ENCODE results near the gene MED25. TPM values are rescaled to one million over a fixed set of nuclear protein-coding genes. Genes with fewer than 3 reads are reported as not detected.
"Not testable (repeated sequence)": the region's sequence is repeated elsewhere in the genome, so short reads cannot be mapped to it uniquely, and the experiment has no call there.

The MED25 gene
- total RNA-seq, 1 experiment from 2014 or later: 39.9 TPM

- no peak for DNase-seq (ENCODE audit: unreplicated experiment)
- ChIA-PET CTCF (no interaction called here), POLR2A (interaction anchor here (0.6 to 2.9 kb wide), 10 partner anchors 10 to 138 kb away, joined by 3 to 32 read pairs (median 6); partner anchors contain the start of genes AKT1S1, AP2A1, PTOV1 and TBC1D17)
- Mint-ChIP-seq H3K4me3 (ENCODE audit: unreplicated experiment) (peak overlapping the region; percentile 92), H3K36me3 (ENCODE audit: insufficient read depth, unreplicated experiment) (peaks cover 17% of the 10 kb centered on the region), H3K27ac (ENCODE audit: low read depth, unreplicated experiment) (peak overlapping the region; percentile 99), H3K4me1 (ENCODE audit: insufficient read depth, unreplicated experiment) (peaks cover 10% of the 10 kb centered on the region), H3K9me3 (ENCODE audit: unreplicated experiment) (no peaks in the 10 kb centered on the region), H3K27me3 (ENCODE audit: insufficient read depth, unreplicated experiment) (no peaks in the 10 kb centered on the region)
- intact Hi-C loops (cut with micrococcal nuclease): no loop called here
- BruUV-seq (replicated peaks): no TSS peak
- TF ChIP-seq CTCF (IDR thresholded peaks at IDR 0.05; ENCODE audit: unreplicated experiment): no peak
Observed at GRCh38 chr19:49814010-49814409, 4.1 kb upstream of the MED25 start.

DNA sequence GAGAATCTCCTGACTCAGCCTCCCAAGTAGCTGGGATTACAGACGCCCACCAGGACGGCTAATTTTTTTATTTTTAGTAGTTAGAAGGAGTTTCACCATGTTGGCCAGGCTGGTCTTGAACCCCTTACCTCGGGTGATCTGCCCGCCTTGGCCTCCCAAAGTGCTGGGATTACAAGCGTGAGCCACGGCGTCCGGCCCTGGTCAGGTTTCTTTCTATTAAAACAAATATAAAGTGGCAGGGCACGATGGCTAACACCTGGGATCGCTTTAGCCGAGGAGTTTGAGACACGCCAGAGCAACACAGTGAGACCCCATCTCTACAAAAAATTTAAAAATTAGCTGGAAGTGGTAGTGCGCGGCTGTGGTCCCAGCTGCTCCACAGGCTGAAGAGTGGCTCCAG lies 1.5 kb upstream of the MED25 start:
- Mint-ChIP-seq H3K4me1 (ENCODE audit: insufficient read depth, unreplicated experiment) (peaks cover 16% of the 10 kb centered on the region), H3K36me3 (ENCODE audit: insufficient read depth, unreplicated experiment) (peaks cover 18% of the 10 kb centered on the region), H3K27me3 (ENCODE audit: insufficient read depth, unreplicated experiment) (no peaks in the 10 kb centered on the region), H3K27ac (ENCODE audit: low read depth, unreplicated experiment) (peak overlapping the region; percentile 100), H3K4me3 (ENCODE audit: unreplicated experiment) (peak overlapping the region; percentile 97), H3K9me3 (ENCODE audit: unreplicated experiment) (no peaks in the 10 kb centered on the region)
- DNase-seq (ENCODE audit: unreplicated experiment): no peak
- no TSS peak for BruUV-seq (replicated peaks)
- TF ChIP-seq CTCF (IDR thresholded peaks at IDR 0.05; ENCODE audit: unreplicated experiment): no peak
- POLR2A ChIA-PET: interaction anchor here (0.7 to 3.6 kb wide), 4 partner anchors 34 to 139 kb away, joined by 4 to 36 read pairs (median 12); partner anchors contain the start of genes AKT1S1, AP2A1, PRMT1 and PTOV1
- intact Hi-C loops (cut with micrococcal nuclease): loop anchor here (5.0 kb wide), 1 partner anchor 51 kb away; the partner anchor contains the start of gene PNKP
- CTCF ChIA-PET: interaction anchor here (0.7 to 1.3 kb wide), 2 partner anchors 66 to 413 kb away, joined by 3 read pairs; no protein-coding TSS in a partner anchor

- BruUV-seq (replicated peaks): no TSS peak
- H3K27me3 Mint-ChIP-seq (ENCODE audit: insufficient read depth, unreplicated experiment): no peaks in the 10 kb centered on the region
- intact Hi-C loops (cut with micrococcal nuclease): loop anchor here (5.0 kb wide), 1 partner anchor 48 kb away; the partner anchor contains the start of gene PNKP
- ChIA-PET CTCF (interaction anchor here (0.5 to 1.5 kb wide), 8 partner anchors 11 to 314 kb away, joined by 3 to 6 read pairs (median 3); no protein-coding TSS in a partner anchor), POLR2A (interaction anchor here (0.6 to 3.6 kb wide), 16 partner anchors 8 to 238 kb away, joined by 3 to 36 read pairs (median 4); partner anchors contain the start of genes AKT1S1, AP2A1, PNKP and PRRG2)
- peaks cover 16% of the 10 kb centered on the region for H3K4me1 Mint-ChIP-seq (ENCODE audit: insufficient read depth, unreplicated experiment)
- H3K27ac Mint-ChIP-seq (ENCODE audit: low read depth, unreplicated experiment): peak overlapping the region; percentile 100
- TF ChIP-seq CTCF (IDR thresholded peaks at IDR 0.05; ENCODE audit: unreplicated experiment): no peak
- no peak for DNase-seq (ENCODE audit: unreplicated experiment)
- H3K36me3 Mint-ChIP-seq (ENCODE audit: insufficient read depth, unreplicated experiment): peaks cover 33% of the 10 kb centered on the region
- H3K9me3 Mint-ChIP-seq (ENCODE audit: unreplicated experiment): no peaks in the 10 kb centered on the region
- peak overlapping the region; percentile 97 for H3K4me3 Mint-ChIP-seq (ENCODE audit: unreplicated experiment)
Observed at GRCh38 chr19:49818649-49819370, 721 bp downstream of the MED25 start.

GRCh38 chr19:49819452-49820115 lies 1.5 kb downstream of the MED25 start:
- DNase-seq (ENCODE audit: unreplicated experiment); H3K4me1 Mint-ChIP-seq (ENCODE audit: insufficient read depth, unreplicated experiment); H3K9me3 Mint-ChIP-seq (ENCODE audit: unreplicated experiment); H3K27me3 Mint-ChIP-seq (ENCODE audit: insufficient read depth, unreplicated experiment); BruUV-seq (replicated peaks): not testable (repeated sequence)
- peak overlapping the region; percentile 97 for H3K4me3 Mint-ChIP-seq (ENCODE audit: unreplicated experiment)
- POLR2A ChIA-PET: interaction anchor here (0.6 to 3.6 kb wide), 8 partner anchors 9 to 58 kb away, joined by 3 to 36 read pairs (median 10); partner anchors contain the start of genes AKT1S1, AP2A1, PNKP and PTOV1
- intact Hi-C loops (cut with micrococcal nuclease): loop anchor here (5.0 kb wide), 1 partner anchor 48 kb away; the partner anchor contains the start of gene PNKP
- H3K36me3 Mint-ChIP-seq (ENCODE audit: insufficient read depth, unreplicated experiment): peaks cover 33% of the 10 kb centered on the region
- CTCF ChIA-PET: interaction anchor here (0.5 to 1.5 kb wide), 7 partner anchors 10 to 493 kb away, joined by 3 to 5 read pairs (median 3); no protein-coding TSS in a partner anchor
- H3K27ac Mint-ChIP-seq (ENCODE audit: low read depth, unreplicated experiment): peak overlapping the region; percentile 100

Measured in MCF 10A (cell line).